ENCODE measurements around the gene RENBP.
A peak's percentile ranks its signal among the peaks of the same experiment; 100 is the strongest.

The RENBP gene

GRCh38 chrX:153970357-153971123 is 26.1 kb upstream of the RENBP start:
- DNase-seq: peak; percentile 10

- no peak for DNase-seq
Observed at GRCh38 chrX:153969904-153970356, 25.5 kb upstream of the RENBP start.

- DNase-seq: no peak
Observed at GRCh38 chrX:153969125-153969903, 24.9 kb upstream of the RENBP start.

GRCh38 chrX:153968754-153969124 is 24.3 kb upstream of the RENBP start:
- peak; percentile 7 for DNase-seq

GRCh38 chrX:153968255-153968654 is 23.8 kb upstream of the RENBP start:
- no peak for DNase-seq

GRCh38 chrX:153967536-153968224 is 23.2 kb upstream of the RENBP start:
- DNase-seq: no peak

GRCh38 chrX:153966841-153967535 is 22.5 kb upstream of the RENBP start:
- DNase-seq: no peak

- no peak for DNase-seq
Observed at GRCh38 chrX:153966283-153966688, 21.8 kb upstream of the RENBP start.

- no peak for DNase-seq
Observed at GRCh38 chrX:153965406-153965805, 21.0 kb upstream of the RENBP start.

GRCh38 chrX:153964105-153964504 is 19.7 kb upstream of the RENBP start:
- no peak for DNase-seq

GRCh38 chrX:153963546-153963945 is 19.1 kb upstream of the RENBP start:
- no peak for DNase-seq

GRCh38 chrX:153961292-153961691 is 16.8 kb upstream of the RENBP start:
- no peak for DNase-seq

- no peak for DNase-seq
Observed at GRCh38 chrX:153960786-153961185, 16.3 kb upstream of the RENBP start.

GRCh38 chrX:153960077-153960476 is 15.6 kb upstream of the RENBP start:
- no peak for DNase-seq

GRCh38 chrX:153959649-153960048 is 15.2 kb upstream of the RENBP start:
- no peak for DNase-seq

- no peak for DNase-seq
Observed at GRCh38 chrX:153958605-153959004, 14.2 kb upstream of the RENBP start.

GRCh38 chrX:153957224-153957623 is 12.8 kb upstream of the RENBP start:
- no peak for DNase-seq

- no peak for DNase-seq
Observed at GRCh38 chrX:153956044-153956907, 11.8 kb upstream of the RENBP start.

GRCh38 chrX:153955228-153955732 is 10.8 kb upstream of the RENBP start:
- DNase-seq: no peak

GRCh38 chrX:153954558-153955227 is 10.2 kb upstream of the RENBP start:
- no peak for DNase-seq

GRCh38 chrX:153953892-153954557 is 9.6 kb upstream of the RENBP start:
- no peak for DNase-seq
